ENCODE results near the gene MTMR2. TPM values are rescaled to one million over a fixed set of nuclear protein-coding genes. Genes with fewer than 3 reads are reported as not detected.

Gene MTMR2
- 29.1 TPM for total RNA-seq (2021; ENCODE audit: unreplicated experiment)
- polyA plus RNA-seq (2012) = 6.9 and 10.5 TPM in 2 replicates
- Bru-seq, nascent RNA = percentile 74 among the genes with signal in this experiment
- BruChase-seq, experiment 1, labeled RNA remaining after a 6-hour chase = percentile 73 among the genes with signal in this experiment
- percentile 64 among the genes with signal in this experiment for BruChase-seq, experiment 2, labeled RNA remaining after a 2-hour chase
- long read RNA-seq, full-length matches to known transcripts = 87 of 129 reads
- long read RNA-seq, partial matches to known transcripts = 9 of 129 reads
- long read RNA-seq, other reads (novel, unspliced or antisense) = 33 of 129 reads

- Histone ChIP-seq H3K27me3 (ENCODE audit: insufficient read depth, low read length) (no peaks in the 10 kb centered on the region), H3K79me2 (ENCODE audit: insufficient read depth, low read length) (peaks cover 56% of the 10 kb centered on the region), H2AFZ (ENCODE audit: low read depth, low read length, poor library complexity, severe bottlenecking) (peak within 1 kb of the TSS; percentile 63), H3K36me3 (ENCODE audit: control insufficient read depth in 1 of 2, insufficient read depth in 2 of 2, low read length in 2 of 2) (no peaks in the 10 kb centered on the region; a peak in 1 of 4 replicates), H3K4me2 (ENCODE audit: low read length) (peak within 1 kb of the TSS; percentile 88), H4K20me1 (ENCODE audit: insufficient read depth) (no peaks in the 10 kb centered on the region), H3K9me3 (ENCODE audit: control insufficient read depth in 1 of 2, insufficient read depth in 1 of 2, low read depth in 1 of 2, low read length in 2 of 2) (no peaks in the 10 kb centered on the region), H3K9me2 (ENCODE audit: insufficient read depth) (no peaks in the 10 kb centered on the region), H3K9ac (ENCODE audit: low read length) (peak within 1 kb of the TSS; percentile 74), H3K4me3 (replicated peaks in 1 of 2; ENCODE audit: low read depth in 1 of 2, low read length in 2 of 2) (peak within 1 kb of the TSS; percentile 69 to 94), H3K27ac (ENCODE audit: low read depth, low read length) (peak within 1 kb of the TSS; percentile 79), H3K4me1 (ENCODE audit: control insufficient read depth in 1 of 2, insufficient read depth in 2 of 2, low read length in 2 of 2) (peaks cover 6 to 14% of the 10 kb centered on the region in 2 experiments)
- no TSS peak for BruUV-seq (replicated peaks)
- intact Hi-C loops (cut with micrococcal nuclease) = loop anchor here (5.0 to 10.0 kb wide), 2 partner anchors 468 to 769 kb away; partner anchors contain the start of gene JRKL
- ChIA-PET CTCF (no interaction called here), POLR2A (interaction anchor here (0.6 to 0.8 kb wide), 3 partner anchors 8 to 383 kb away, joined by 3 read pairs; no protein-coding TSS in a partner anchor), RAD21 (ENCODE audit: low non-redundant PET in 1 of 2, low total read pairs in 2 of 2, uncharacterized antibody in 2 of 2, unreplicated experiment in 2 of 2) (no interaction called here)
- ATAC-seq (peak; percentile 96), DNase-seq (ENCODE audit: low read depth, low spot score) (peak; percentile 31)
- TF ChIP-seq POLR2A (IDR thresholded peaks at IDR 0.05; ENCODE audit: borderline replicate concordance, extremely low read depth, insufficient read depth, insufficient read length) (peak; percentile 97), REST (IDR thresholded peaks at IDR 0.05; ENCODE audit: low read depth) (no peak), CEBPB (IDR thresholded peaks at IDR 0.05; ENCODE audit: low read depth) (no peak), CTCF (IDR thresholded peaks at IDR 0.05 in 2 of 3, conservative IDR thresholded peaks at IDR 0.05 in 1 of 3; ENCODE audit: borderline replicate concordance in 1 of 3, insufficient read depth in 1 of 3, low read depth in 2 of 3, low read length in 2 of 3) (no peak), EZH2phosphoT487 (IDR thresholded peaks at IDR 0.05; ENCODE audit: borderline replicate concordance) (no peak), ELF1 (IDR thresholded peaks at IDR 0.05; ENCODE audit: borderline replicate concordance, low read depth) (peak; percentile 51), POLR2AphosphoS5 (IDR thresholded peaks at IDR 0.05; ENCODE audit: low read depth, low read length) (peak; percentile 99), SP1 (IDR thresholded peaks at IDR 0.05; ENCODE audit: low read depth) (no peak; the same call in 1 of the 2 replicates), EZH2 (IDR thresholded peaks at IDR 0.05) (no peak), ZFX (IDR thresholded peaks at IDR 0.05) (peak; percentile 81), YY1 (IDR thresholded peaks at IDR 0.05; ENCODE audit: extremely low read depth, insufficient replicate concordance, low read depth, low read length) (peak; percentile 94), ZBTB33 (IDR thresholded peaks at IDR 0.05; ENCODE audit: extremely low read depth, insufficient replicate concordance, low read length) (no peak), RAD21 (IDR thresholded peaks at IDR 0.05; ENCODE audit: low read depth) (no peak), SRF (IDR thresholded peaks at IDR 0.05; ENCODE audit: low read depth) (no peak), FOSL1 (IDR thresholded peaks at IDR 0.05; ENCODE audit: low read depth) (0 out of 2 replicates have a peak, but pooled peaks have one; percentile 1), MAX (IDR thresholded peaks at IDR 0.05) (peak; percentile 87), EGR1 (IDR thresholded peaks at IDR 0.05; ENCODE audit: low read depth) (no peak), ZNF274 (IDR thresholded peaks at IDR 0.05; ENCODE audit: low read depth, low read length) (no peak)
Observed at GRCh38 chr11:95923728-95924413, at the start of gene MTMR2. Gene MTMR2 (minus strand): TSS chr11:95924107. CDS start chr11:95923954, 153 bp downstream.
